ENCODE results near the gene PCDHGB2. TPM values are rescaled to one million over a fixed set of nuclear protein-coding genes. Genes with fewer than 3 reads are reported as not detected.

Gene PCDHGB2
- total RNA-seq, result 0.53 and 0.86 TPM in 2 replicates

DNA sequence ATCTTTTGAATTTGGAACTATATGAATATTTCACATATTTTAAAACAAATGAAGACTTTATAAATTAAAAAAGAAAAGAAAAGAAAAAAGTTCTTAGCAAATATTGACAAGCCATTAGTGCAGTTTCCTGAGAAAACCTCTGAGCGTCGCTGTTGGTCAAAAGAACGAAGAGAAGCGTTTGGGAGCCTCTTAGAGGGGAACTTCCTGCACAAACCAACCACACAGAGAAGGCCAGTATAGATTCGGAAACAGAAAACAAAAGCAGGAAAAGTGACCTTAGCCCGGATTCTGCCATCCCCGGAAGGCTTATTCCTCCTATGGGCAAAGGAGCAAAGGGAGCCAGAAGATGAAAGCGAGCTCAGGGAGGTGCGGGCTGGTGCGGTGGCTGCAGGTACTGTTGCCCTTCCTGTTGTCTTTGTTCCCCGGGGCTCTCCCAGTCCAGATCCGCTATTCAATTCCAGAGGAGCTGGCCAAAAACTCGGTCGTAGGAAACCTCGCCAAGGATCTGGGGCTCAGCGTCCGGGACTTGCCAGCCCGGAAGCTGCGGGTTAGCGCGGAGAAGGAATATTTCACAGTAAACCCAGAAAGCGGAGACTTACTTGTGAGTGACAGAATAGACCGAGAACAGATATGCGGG, at the start of gene PCDHGB2:
PCDHGB2 (plus strand) TSS at position 205 of the 637 bp plus-strand sequence; CDS start at position 347, 142 bp downstream.

DNA sequence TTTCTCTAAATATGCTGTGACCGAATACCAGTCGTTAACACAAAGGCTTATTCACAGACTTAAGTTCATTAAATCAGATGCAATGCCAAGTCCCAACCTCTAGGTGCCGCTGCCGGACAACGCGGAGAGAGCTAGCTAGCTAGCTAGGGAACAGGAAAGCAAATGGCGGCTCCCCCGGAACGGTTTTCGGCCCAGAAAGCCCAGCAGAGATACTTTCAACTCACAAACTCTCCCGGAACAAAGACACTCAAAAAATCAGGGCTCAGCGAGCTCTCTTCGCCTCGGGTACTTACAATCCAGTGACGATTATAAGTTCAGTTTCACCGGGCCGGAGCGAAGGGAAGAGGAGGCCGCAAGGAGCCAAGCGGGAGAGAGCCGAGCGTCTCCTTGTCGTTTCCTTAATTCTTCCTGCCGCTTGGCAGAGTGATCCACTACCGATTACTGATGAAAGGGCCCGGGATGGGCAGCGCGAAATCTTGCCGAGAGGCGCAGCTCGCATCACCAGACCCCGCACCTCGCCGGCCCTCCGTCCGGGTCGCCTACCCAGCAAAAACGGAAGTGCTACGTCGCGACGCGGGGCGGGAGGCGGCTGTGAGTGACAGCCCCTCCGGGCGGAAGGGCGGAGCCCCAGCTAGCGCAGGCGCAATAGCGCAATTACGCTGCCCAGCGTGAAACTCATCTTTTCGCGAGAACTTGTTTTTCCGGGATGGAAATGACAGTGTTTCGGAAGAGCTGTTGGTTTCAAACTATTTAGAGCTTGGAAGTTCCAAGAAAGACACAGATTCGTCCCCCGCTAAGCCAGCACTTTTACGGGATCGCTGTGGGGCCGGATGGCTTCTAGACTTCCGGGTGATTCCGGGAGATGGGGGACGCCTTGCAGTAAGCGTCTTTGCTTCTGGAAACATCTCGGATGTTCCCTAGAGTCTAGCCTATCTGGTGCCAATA, 39.3 kb upstream of the PCDHGB2 start, which contains the start of gene TAF7:
TAF7 (minus strand) TSS at position 560 of the 945 bp plus-strand sequence. CDS start 740 bp downstream, outside the sequence.

GRCh38 chr5:141330299-141331080, 29.3 kb upstream of the PCDHGB2 start, which contains the start of gene PCDHGA1:
Gene PCDHGA1, plus strand, starts transcription at chr5:141330514.

DNA sequence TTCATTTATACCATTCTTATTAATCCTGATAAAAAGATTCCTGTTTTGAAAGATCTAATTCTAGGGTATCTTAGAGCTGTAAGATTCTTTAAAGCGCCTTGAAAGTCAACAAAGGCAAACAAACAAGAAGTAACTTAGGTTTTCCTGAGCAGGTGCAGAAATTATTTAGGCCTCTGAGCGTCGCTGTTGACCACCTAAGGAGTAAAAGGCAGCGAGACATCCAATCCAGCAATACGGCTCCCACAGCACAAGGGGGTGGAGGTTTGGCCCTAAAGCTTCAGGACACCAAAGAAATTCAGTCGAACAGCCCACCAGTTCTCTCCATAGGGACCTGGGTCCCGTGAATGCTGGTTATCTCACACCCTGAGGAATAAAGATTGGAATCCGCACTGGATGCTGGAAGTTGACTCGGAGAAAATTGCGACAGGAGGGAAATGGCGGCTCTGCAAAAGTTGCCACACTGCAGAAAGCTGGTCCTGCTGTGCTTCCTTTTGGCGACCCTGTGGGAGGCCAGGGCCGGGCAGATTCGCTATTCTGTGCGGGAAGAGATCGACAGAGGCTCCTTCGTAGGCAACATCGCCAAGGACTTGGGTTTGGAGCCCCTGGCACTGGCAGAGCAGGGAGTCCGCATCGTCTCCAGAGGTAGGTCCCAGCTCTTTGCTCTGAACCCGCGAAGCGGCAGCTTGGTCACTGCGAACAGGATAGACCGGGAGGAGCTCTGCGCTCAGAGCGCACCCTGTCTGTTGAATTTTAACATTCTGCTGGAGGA, 21.1 kb upstream of the PCDHGB2 start, which contains the start of gene PCDHGA2:
PCDHGA2 (plus strand) TSS at position 223 of the 769 bp plus-strand sequence.

GRCh38 chr5:141343242-141343952, 16.4 kb upstream of the PCDHGB2 start, which contains the start of gene PCDHGA3:
Gene PCDHGA3, plus strand, starts transcription at chr5:141343829. Its CDS starts 205 bp downstream, at chr5:141344034.

GRCh38 chr5:141349917-141350619, 9.7 kb upstream of the PCDHGB2 start, which contains the start of gene PCDHGB1:
Gene PCDHGB1, plus strand, starts transcription at chr5:141350099. Its CDS starts 162 bp downstream, at chr5:141350261.

GRCh38 chr5:141354900-141355469, 4.8 kb upstream of the PCDHGB2 start, which contains the start of gene PCDHGA4:
Gene PCDHGA4, plus strand, starts transcription at chr5:141355021. Its CDS starts 87 bp downstream, at chr5:141355108.

GRCh38 chr5:141363952-141364660, 4.3 kb downstream of the PCDHGB2 start, which contains the start of gene PCDHGA5:
Gene PCDHGA5, plus strand, starts transcription at chr5:141364162. Its CDS starts 169 bp downstream, at chr5:141364331.

DNA sequence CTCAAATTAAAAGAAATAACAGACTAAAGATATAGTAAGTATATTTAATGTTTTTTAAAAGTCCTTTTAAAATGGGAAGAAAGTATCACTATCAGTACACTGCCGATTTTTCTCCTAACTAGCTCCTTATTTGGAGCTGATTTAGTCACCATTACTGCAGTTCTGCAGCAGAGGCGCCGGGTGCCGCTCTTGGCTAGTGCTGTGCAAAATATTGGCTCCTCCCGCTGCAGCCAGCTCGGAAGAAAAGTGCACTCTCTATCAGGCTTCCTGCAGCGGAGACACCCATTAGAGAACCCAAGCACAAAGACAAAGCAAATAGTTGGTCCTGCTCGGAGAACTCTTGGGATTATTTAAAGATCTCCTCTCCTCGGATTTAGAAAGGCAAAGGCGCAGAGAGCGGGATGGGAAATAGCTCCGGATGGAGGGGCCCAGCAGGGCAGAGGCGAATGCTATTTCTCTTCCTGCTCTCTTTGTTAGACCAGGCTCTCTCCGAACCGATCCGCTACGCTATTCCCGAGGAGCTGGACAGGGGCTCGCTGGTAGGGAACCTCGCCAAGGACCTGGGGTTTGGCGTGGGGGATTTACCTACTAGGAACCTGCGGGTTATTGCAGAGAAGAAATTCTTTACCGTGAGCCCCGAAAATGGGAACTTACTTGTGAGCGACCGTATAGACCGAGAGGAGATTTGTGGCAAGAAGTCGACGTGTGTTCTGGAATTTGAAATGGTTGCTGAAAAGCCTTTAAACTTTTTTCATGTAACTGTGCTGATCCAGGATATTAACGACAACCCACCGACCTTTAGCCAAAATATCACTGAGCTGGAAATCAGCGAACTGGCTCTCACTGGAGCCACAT, 10.4 kb downstream of the PCDHGB2 start, which contains the start of gene PCDHGB3:
PCDHGB3 (plus strand) TSS at position 249 of the 855 bp plus-strand sequence; CDS start at position 402, 153 bp downstream.

GRCh38 chr5:141373673-141374317, 14.0 kb downstream of the PCDHGB2 start, which contains the start of gene PCDHGA6:
Gene PCDHGA6, plus strand, starts transcription at chr5:141373891. Its CDS starts 193 bp downstream, at chr5:141374084.

GRCh38 chr5:141382469-141383294, 22.9 kb downstream of the PCDHGB2 start, which contains the start of gene PCDHGA7:
Gene PCDHGA7, plus strand, starts transcription at chr5:141382742. Its CDS starts 158 bp downstream, at chr5:141382900.

GRCh38 chr5:141387557-141388311, 27.9 kb downstream of the PCDHGB2 start, which contains the start of gene PCDHGB4:
Gene PCDHGB4, plus strand, starts transcription at chr5:141387698. Its CDS starts 187 bp downstream, at chr5:141387885.

DNA sequence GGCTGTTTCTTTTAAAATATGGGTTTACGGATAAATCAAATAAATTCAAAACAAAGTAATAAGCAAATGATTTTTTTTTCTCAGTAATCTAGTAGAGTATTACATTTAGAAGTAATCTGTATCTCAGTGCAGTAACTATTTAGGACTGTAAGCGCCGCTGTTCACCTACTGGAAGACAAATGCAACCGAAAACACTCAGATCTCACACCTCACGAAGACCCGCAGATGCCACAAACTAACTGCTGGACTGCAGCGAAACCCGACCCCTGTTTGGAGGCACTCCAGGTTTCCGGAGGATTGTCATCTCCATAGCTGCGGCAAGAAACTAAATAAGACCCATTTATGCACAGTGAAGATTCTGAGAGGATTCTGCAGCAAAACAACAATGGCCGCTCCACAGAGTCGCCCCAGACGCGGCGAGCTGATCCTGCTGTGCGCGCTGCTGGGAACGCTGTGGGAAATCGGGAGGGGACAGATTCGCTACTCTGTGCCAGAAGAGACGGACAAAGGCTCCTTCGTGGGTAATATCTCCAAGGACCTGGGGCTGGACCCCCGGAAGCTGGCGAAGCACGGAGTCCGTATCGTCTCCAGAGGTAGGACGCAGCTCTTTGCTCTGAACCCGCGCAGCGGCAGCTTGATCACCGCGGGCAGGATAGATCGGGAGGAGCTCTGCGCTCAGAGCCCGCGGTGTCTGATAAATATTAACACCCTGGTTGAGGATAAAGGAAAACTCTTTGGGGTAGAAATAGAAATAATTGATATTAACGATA, 32.8 kb downstream of the PCDHGB2 start, which contains the start of gene PCDHGA8:
PCDHGA8 (plus strand) TSS at position 205 of the 770 bp plus-strand sequence; CDS start at position 386, 181 bp downstream.

